Vagina (tissue), 2 donors: ENCODE results near the gene UNC80. TPM values are rescaled to one million over a fixed set of nuclear protein-coding genes. Genes with fewer than 3 reads are reported as not detected.

Experiments
- DNase-seq, 2 donors: peaks; one replicate each; pipeline ENCODE4 v3.0.0-alpha.2; 2017; ENCODE audit errors: extremely low spot score in 2 of 2
- H3K27ac ChIP-seq: fragments of 200-600 bp; sonication (generic); one replicate; pipeline ENCODE4 v1.5.1; 2019
- H3K27me3 ChIP-seq: fragments of 200-600 bp; sonication (generic); one replicate; pipeline ENCODE4 v1.5.1; 2019
- H3K36me3 ChIP-seq, 2 donors: fragments of 200-600 bp; sonication (generic); one replicate each; pipeline ENCODE4 v1.5.1; 2017 to 2019
- H3K4me1 ChIP-seq: fragments of 200-600 bp; sonication (generic); one replicate; pipeline ENCODE4 v1.5.1; 2019
- H3K4me3 ChIP-seq, 2 donors: fragments of 200-600 bp; sonication (generic); 1 replicate in 1 of 2; 2 replicates in 1 of 2; pipeline ENCODE4 v1.5.1; 2016 to 2019
- H3K9me3 ChIP-seq: fragments of 200-600 bp; sonication (generic); one replicate; pipeline ENCODE4 v1.5.1; 2019
- CTCF ChIP-seq, 3 experiments: fragments of 450-650 bp in 2 of 3; fragments of 200-600 bp in 1 of 3; sonication (generic) in 1 of 3; IDR thresholded peaks; one replicate each; pipeline ENCODE4 v1.5.1; 2017 to 2019; ENCODE audit warnings: antibody characterized with exemption in 3 of 3, mild to moderate bottlenecking in 2 of 3, moderate library complexity in 2 of 3
- POLR2A ChIP-seq, 2 donors: fragments of 450-650 bp; IDR thresholded peaks; one replicate each; pipeline ENCODE4 v1.6.1; 2017; ENCODE audit warnings: antibody characterized with exemption in 2 of 2, mild to moderate bottlenecking in 2 of 2, moderate library complexity in 2 of 2
- POLR2AphosphoS5 ChIP-seq, 2 donors: sonication (generic); formaldehyde crosslinking; IDR thresholded peaks; one replicate each; pipeline ENCODE4 v1.9.0; 2017; ENCODE audit warnings: antibody characterized with exemption in 2 of 2, mild to moderate bottlenecking in 2 of 2, low read depth in 1 of 2; ENCODE audit not compliant: insufficient read depth in 1 of 2
- intact Hi-C: fragments of 100-400 bp; cut with DNase I; formaldehyde crosslinking; loops from one replicate; pipeline ENCODE4 v1.15.1; 2023
- total RNA-seq: library from RNA; depleted of rRNA; stranded (reverse); fragments of >200 nt; gene quantifications from one replicate; pipeline ENCODE4 v1.2.3, GENCODE V29; 2016

The UNC80 gene
- total RNA-seq, 1 donor from 2014 or later: 0.25 TPM

DNA sequence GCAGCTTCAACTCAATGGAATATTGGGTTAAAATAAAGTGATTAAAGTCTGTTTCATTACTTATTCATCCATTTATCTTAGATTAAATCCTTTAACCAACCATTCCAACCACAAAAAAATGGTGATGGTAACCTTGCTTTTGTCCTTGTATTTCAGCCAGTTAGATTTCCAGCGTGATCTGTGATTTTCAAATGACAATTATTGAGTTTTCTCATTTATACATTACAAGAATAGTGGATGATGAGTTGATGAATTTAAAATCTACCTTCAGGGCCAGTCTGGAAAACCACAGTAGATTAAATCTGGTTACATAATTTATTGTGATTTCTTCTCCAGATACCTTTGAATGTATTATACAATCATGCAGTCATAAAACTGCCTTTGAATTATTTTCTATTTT lies 29.7 kb upstream of the UNC80 start:
- TF ChIP-seq CTCF (IDR thresholded peaks at IDR 0.05) (no peak), POLR2A (IDR thresholded peaks at IDR 0.05) (no peak), POLR2AphosphoS5 (IDR thresholded peaks at IDR 0.05; ENCODE audit: insufficient read depth in 1 of 2, low read depth in 1 of 2) (no peak)
- Histone ChIP-seq H3K27me3 (no peaks in the 10 kb centered on the region), H3K9me3 (no peaks in the 10 kb centered on the region), H3K36me3 (no peaks in the 10 kb centered on the region), H3K4me3 (no peak overlapping the region), H3K27ac (no peak overlapping the region), H3K4me1 (no peaks in the 10 kb centered on the region)
- intact Hi-C loops: no loop called here
- DNase-seq: no peak

DNA sequence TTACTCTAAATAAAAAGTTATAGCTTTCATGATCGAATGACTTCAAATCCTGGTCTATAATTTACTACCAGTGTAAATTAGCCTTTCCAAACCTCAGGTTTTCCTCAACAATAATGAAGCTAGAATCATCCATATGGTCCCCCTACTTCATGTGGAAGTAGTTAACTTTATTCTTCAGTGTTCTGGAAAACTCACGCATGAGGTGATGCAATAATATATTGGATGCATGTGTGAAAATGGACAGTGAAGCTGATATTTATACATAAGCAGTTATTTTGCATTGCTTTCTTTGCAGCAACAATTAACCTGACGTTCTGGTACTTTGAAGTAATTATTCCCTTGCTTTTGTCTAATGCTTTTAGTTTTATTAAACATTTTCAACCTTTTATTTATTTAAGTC lies 18.6 kb upstream of the UNC80 start:
- TF ChIP-seq POLR2A (IDR thresholded peaks at IDR 0.05): no peak
- TF ChIP-seq POLR2AphosphoS5 (IDR thresholded peaks at IDR 0.05; ENCODE audit: insufficient read depth in 1 of 2, low read depth in 1 of 2): no peak
- TF ChIP-seq CTCF (IDR thresholded peaks at IDR 0.05): no peak
- H3K9me3 ChIP-seq: no peaks in the 10 kb centered on the region
- no peak overlapping the region for H3K4me3 ChIP-seq
- intact Hi-C loops: no loop called here
- no peaks in the 10 kb centered on the region for H3K27me3 ChIP-seq
- H3K27ac ChIP-seq: no peak overlapping the region
- no peaks in the 10 kb centered on the region for H3K4me1 ChIP-seq
- H3K36me3 ChIP-seq: no peaks in the 10 kb centered on the region
- DNase-seq: no peak

DNA sequence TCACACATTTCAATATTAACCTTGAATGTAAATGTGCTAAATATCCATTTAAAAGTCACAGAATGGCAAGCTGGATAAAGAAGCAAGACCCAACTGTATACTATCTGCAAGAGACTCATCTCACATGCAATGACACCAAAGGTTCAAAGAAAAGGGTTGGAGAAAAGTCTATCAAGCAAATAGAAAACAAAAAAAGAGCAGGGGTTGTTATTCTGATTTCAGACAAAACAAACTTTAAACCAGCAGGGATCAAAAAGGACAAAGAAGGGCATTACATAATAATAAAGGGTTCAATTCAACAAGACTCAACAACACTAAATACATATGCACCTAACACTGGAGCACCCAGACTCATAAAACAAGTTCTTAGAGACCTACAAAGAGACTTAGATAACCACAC lies 14.5 kb upstream of the UNC80 start:
- no peaks in the 10 kb centered on the region for H3K4me1 ChIP-seq
- H3K27me3 ChIP-seq: no peaks in the 10 kb centered on the region
- DNase-seq: no peak
- H3K4me3 ChIP-seq: no peak overlapping the region
- no peaks in the 10 kb centered on the region for H3K36me3 ChIP-seq
- no peak overlapping the region for H3K27ac ChIP-seq
- no peaks in the 10 kb centered on the region for H3K9me3 ChIP-seq
- intact Hi-C loops: no loop called here
- TF ChIP-seq CTCF (IDR thresholded peaks at IDR 0.05): no peak
- TF ChIP-seq POLR2A (IDR thresholded peaks at IDR 0.05): no peak
- TF ChIP-seq POLR2AphosphoS5 (IDR thresholded peaks at IDR 0.05; ENCODE audit: insufficient read depth in 1 of 2, low read depth in 1 of 2): no peak

DNA sequence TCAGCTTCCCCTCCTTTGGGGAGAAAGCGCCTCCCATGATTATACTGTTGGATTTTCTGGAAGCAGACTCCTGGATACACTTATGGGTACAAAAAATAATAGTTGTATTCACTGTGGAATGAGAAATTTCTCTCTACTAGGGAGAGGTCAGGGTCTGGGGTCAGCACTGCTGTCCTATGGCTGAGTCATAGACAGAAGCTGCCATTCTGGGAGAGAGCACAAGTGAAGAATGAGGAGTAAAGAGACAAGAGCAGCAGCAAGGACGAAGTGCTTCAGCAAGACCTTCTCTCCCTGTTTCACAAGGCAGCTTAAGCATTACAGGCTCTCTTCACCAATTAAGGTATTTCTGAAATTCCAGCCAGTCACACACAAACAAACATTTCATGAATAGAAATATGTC lies 10.1 kb upstream of the UNC80 start:
- intact Hi-C loops: no loop called here
- Histone ChIP-seq H3K27me3 (no peaks in the 10 kb centered on the region), H3K27ac (no peak overlapping the region), H3K4me3 (no peak overlapping the region), H3K4me1 (no peaks in the 10 kb centered on the region), H3K36me3 (no peaks in the 10 kb centered on the region), H3K9me3 (no peaks in the 10 kb centered on the region)
- DNase-seq: no peak
- TF ChIP-seq CTCF (IDR thresholded peaks at IDR 0.05) (no peak), POLR2A (IDR thresholded peaks at IDR 0.05) (no peak), POLR2AphosphoS5 (IDR thresholded peaks at IDR 0.05; ENCODE audit: insufficient read depth in 1 of 2, low read depth in 1 of 2) (no peak)

DNA sequence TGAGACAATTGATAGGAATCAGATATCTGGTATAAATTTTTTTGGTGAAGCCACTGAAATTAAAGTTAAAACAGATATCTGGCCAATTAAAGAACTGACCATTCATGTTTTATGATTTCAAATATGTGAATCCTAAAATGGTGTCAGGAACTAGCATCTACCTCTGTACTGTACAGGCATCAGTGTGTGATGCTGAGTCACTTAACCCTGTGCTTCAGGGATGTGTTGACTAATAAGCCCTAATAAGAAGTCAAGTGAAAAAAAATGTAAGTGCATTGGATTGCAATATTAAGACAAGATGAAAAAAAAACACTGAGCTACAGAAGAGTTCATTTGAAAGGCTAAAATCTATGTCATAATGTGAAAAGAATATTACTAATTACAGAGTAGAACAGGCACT lies 9.1 kb upstream of the UNC80 start:
- Histone ChIP-seq H3K4me1 (no peaks in the 10 kb centered on the region), H3K9me3 (no peaks in the 10 kb centered on the region), H3K27me3 (no peaks in the 10 kb centered on the region), H3K36me3 (no peaks in the 10 kb centered on the region), H3K4me3 (no peak overlapping the region), H3K27ac (no peak overlapping the region)
- TF ChIP-seq POLR2A (IDR thresholded peaks at IDR 0.05): no peak
- TF ChIP-seq POLR2AphosphoS5 (IDR thresholded peaks at IDR 0.05; ENCODE audit: insufficient read depth in 1 of 2, low read depth in 1 of 2): no peak
- no peak for TF ChIP-seq CTCF (IDR thresholded peaks at IDR 0.05)
- intact Hi-C loops: no loop called here
- DNase-seq: no peak
